ENCODE measurements around the gene MEF2B. TPM values are rescaled to one million over a fixed set of nuclear protein-coding genes. Genes with fewer than 3 reads are reported as not detected.
A peak's percentile ranks its signal among the peaks of the same experiment; 100 is the strongest.
"Not testable (repeated sequence)": the region's sequence is repeated elsewhere in the genome, so short reads cannot be mapped to it uniquely, and the experiment has no call there.

Gene MEF2B
- total RNA-seq, 1 experiment from 2014 or later, result 2.9 TPM

- in situ Hi-C loops (cut with HindIII; ENCODE audit: low sequenced_read_pairs), result no loop called here
- DNase-seq (ENCODE audit: low spot score), result no peak
Measured at GRCh38 chr19:19165396-19165795, 4.7 kb downstream of the MEF2B start.

- DNase-seq (ENCODE audit: low spot score), result no peak
- in situ Hi-C loops (cut with HindIII; ENCODE audit: low sequenced_read_pairs), result no loop called here
Measured at GRCh38 chr19:19162495-19162894, 7.6 kb downstream of the MEF2B start.

GRCh38 chr19:19160461-19161035 is 9.5 kb downstream of the MEF2B start:
- in situ Hi-C loops (cut with HindIII; ENCODE audit: low sequenced_read_pairs), result no loop called here
- no peak for DNase-seq (ENCODE audit: low spot score)

GRCh38 chr19:19159534-19159933 is 10.5 kb downstream of the MEF2B start:
- DNase-seq (ENCODE audit: low spot score), result no peak
- in situ Hi-C loops (cut with HindIII; ENCODE audit: low sequenced_read_pairs), result no loop called here

GRCh38 chr19:19157808-19158207 is 12.3 kb downstream of the MEF2B start:
- DNase-seq (ENCODE audit: low spot score), result no peak
- in situ Hi-C loops (cut with HindIII; ENCODE audit: low sequenced_read_pairs), result no loop called here

- in situ Hi-C loops (cut with HindIII; ENCODE audit: low sequenced_read_pairs), result no loop called here
- DNase-seq (ENCODE audit: low spot score), result no peak
Measured at GRCh38 chr19:19155495-19156219, 14.4 kb downstream of the MEF2B start.

GRCh38 chr19:19154768-19155494 is 15.1 kb downstream of the MEF2B start:
- in situ Hi-C loops (cut with HindIII; ENCODE audit: low sequenced_read_pairs), result no loop called here
- no peak for DNase-seq (ENCODE audit: low spot score)

GRCh38 chr19:19152668-19153384 is 17.2 kb downstream of the MEF2B start:
- no peak for DNase-seq (ENCODE audit: low spot score)
- in situ Hi-C loops (cut with HindIII; ENCODE audit: low sequenced_read_pairs), result no loop called here

- in situ Hi-C loops (cut with HindIII; ENCODE audit: low sequenced_read_pairs), result no loop called here
- DNase-seq (ENCODE audit: low spot score), result no peak
Measured at GRCh38 chr19:19151418-19151817, 18.6 kb downstream of the MEF2B start.

- in situ Hi-C loops (cut with HindIII; ENCODE audit: low sequenced_read_pairs), result loop anchor here (10.0 kb wide), 1 partner anchor 95 kb away; no protein-coding TSS in a partner anchor
- DNase-seq (ENCODE audit: low spot score), result no peak
Measured at GRCh38 chr19:19149435-19149834, 20.6 kb downstream of the MEF2B start.

- DNase-seq (ENCODE audit: low spot score), result not testable (repeated sequence)
- in situ Hi-C loops (cut with HindIII; ENCODE audit: low sequenced_read_pairs), result loop anchor here (10.0 kb wide), 1 partner anchor 94 kb away; no protein-coding TSS in a partner anchor
Measured at GRCh38 chr19:19148504-19148903, 21.6 kb downstream of the MEF2B start.

GRCh38 chr19:19147344-19147743 is 22.7 kb downstream of the MEF2B start:
- DNase-seq (ENCODE audit: low spot score), result no peak
- in situ Hi-C loops (cut with HindIII; ENCODE audit: low sequenced_read_pairs), result loop anchor here (10.0 kb wide), 1 partner anchor 93 kb away; no protein-coding TSS in a partner anchor

GRCh38 chr19:19146865-19147264 is 23.2 kb downstream of the MEF2B start:
- no peak for DNase-seq (ENCODE audit: low spot score)
- in situ Hi-C loops (cut with HindIII; ENCODE audit: low sequenced_read_pairs), result loop anchor here (10.0 kb wide), 1 partner anchor 92 kb away; no protein-coding TSS in a partner anchor

- in situ Hi-C loops (cut with HindIII; ENCODE audit: low sequenced_read_pairs), result loop anchor here (10.0 kb wide), 1 partner anchor 91 kb away; no protein-coding TSS in a partner anchor
- peak; percentile 53 for DNase-seq (ENCODE audit: low spot score)
Measured at GRCh38 chr19:19145684-19146608, 24.1 kb downstream of the MEF2B start.

GRCh38 chr19:19145281-19145680 is 24.8 kb downstream of the MEF2B start:
- in situ Hi-C loops (cut with HindIII; ENCODE audit: low sequenced_read_pairs), result loop anchor here (10.0 kb wide), 1 partner anchor 90 kb away; no protein-coding TSS in a partner anchor
- DNase-seq (ENCODE audit: low spot score), result no peak

GRCh38 chr19:19142347-19142746 is 27.7 kb downstream of the MEF2B start:
- in situ Hi-C loops (cut with HindIII; ENCODE audit: low sequenced_read_pairs), result loop anchor here (10.0 kb wide), 1 partner anchor 88 kb away; no protein-coding TSS in a partner anchor

GRCh38 chr19:19140476-19140875 is 29.6 kb downstream of the MEF2B start:
- in situ Hi-C loops (cut with HindIII; ENCODE audit: low sequenced_read_pairs), result loop anchor here (10.0 kb wide), 1 partner anchor 86 kb away; no protein-coding TSS in a partner anchor
- no peak for DNase-seq (ENCODE audit: low spot score)

More at GRCh38 chr19:19142347-19142746, 27.7 kb downstream of the MEF2B start:
- DNase-seq (ENCODE audit: low spot score), result no peak

- DNase-seq (ENCODE audit: low spot score), result no peak
- in situ Hi-C loops (cut with HindIII; ENCODE audit: low sequenced_read_pairs), result loop anchor here (10.0 kb wide), 1 partner anchor 85 kb away; no protein-coding TSS in a partner anchor
Measured at GRCh38 chr19:19139876-19140229, 30.2 kb downstream of the MEF2B start.
